ENCODE results near the gene SLC16A3.

SLC16A3 gene

DNA sequence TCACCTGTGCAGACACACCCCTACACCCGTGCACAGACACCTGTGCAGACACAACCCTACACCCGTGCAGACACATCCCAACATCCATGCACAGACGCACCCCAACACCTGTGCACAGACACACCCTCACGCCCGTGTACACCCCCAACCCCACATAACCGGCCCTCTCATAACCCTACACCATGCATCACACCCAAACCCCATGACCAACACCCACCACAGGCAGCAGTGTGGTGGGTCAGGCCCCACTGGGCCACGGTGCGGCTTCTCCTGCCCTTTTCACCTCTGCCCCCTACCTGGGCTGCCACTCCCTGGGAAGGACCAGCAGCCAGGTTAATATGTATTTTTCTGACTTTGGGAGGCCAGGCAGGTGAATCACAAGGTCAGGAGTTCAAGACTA lies 4.2 kb upstream of the SLC16A3 start:
- DNase-seq: no peak

GRCh38 chr17:82225368-82226029 lies 3.3 kb upstream of the SLC16A3 start:
- DNase-seq: no peak

GRCh38 chr17:82226146-82226808 lies 2.6 kb upstream of the SLC16A3 start:
- DNase-seq: no peak

- no peak for DNase-seq
These were observed 1.8 kb upstream of the SLC16A3 start for GRCh38 chr17:82226809-82227628.

DNA sequence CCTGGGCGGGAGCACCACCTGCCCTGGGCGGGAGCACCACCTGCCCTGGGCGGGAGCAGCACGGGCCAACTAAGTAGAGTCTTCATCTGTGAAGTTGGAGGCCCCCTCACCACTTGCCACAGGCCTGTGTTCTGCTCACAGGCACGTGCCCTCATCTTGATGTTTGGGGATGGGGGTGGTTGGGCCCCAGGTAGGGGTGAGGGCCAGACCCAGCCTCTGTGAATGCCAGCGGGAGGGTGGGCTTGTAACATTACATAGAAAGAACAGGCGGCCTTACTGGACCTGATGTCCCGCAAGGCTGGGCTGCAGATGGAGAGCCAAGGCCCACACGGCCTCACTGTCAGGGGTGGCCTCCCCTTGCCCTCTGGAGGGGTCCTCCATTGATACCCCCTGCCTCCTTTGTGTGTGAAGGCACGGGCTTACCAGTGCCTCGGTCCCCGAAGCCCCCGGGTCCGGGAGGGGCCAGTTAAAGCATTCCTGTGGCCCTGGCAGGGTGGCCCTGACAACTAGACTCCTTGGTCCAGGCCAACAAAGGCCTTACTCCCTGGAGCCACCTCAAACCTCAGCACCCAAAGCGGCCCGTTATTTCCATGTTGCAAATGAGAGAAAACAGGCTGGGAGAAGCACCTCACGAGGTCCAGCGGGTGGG lies 1.1 kb upstream of the SLC16A3 start:
- no peak for DNase-seq

- no peak for DNase-seq
These were observed 482 bp upstream of the SLC16A3 start for GRCh38 chr17:82228278-82228841.

DNA sequence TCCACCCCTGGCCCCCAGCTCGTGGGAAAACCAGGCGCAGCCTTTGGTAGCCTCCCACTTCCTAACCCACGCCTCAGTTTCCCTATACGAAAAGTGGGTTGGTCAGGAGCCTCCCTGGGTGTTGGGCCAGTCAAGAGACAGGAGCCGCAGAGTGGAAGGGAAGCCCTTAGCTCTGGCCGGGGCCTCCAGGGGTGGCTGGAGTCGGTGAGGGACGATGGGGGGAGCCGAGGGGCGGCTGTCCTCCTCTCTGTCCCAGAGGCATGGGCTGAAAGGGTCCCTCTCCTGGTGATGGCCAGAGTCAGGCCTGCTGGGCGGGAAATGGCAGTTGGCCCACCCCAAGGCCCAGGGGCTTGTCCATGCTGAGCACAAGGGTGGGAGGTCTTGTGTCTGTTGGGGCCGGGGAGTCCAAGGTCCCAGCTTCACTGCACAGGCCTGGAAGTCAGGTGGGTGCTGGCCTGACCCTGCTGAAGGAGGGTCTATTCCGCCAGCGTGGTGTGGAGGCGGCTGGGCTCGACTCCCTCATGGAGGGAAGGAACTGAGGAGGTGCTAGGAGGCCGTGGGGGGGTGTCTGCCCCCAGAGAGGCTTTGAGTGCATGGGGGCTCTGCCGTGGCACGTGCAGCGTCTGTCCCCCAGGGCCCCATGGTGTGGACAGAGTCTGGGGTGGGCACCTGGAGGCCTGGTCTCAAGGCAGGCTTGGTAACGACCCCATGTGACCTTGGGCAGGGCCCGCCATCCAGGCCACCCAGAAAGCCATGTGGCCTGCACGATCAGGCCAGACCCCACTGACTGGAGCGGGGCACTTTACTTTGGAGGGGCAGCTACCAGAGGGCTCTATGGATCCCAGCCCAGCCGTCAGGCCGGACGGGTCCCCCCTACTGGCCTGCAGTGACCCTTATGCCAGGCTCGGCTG lies 1.1 kb downstream of the SLC16A3 start:
- DNase-seq: no peak

GRCh38 chr17:82230609-82231311 lies 1.9 kb downstream of the SLC16A3 start:
- no peak for DNase-seq

- DNase-seq: no peak
These were observed 2.4 kb downstream of the SLC16A3 start for GRCh38 chr17:82231312-82231561.

GRCh38 chr17:82231562-82232321 lies 2.9 kb downstream of the SLC16A3 start:
- DNase-seq: no peak

DNA sequence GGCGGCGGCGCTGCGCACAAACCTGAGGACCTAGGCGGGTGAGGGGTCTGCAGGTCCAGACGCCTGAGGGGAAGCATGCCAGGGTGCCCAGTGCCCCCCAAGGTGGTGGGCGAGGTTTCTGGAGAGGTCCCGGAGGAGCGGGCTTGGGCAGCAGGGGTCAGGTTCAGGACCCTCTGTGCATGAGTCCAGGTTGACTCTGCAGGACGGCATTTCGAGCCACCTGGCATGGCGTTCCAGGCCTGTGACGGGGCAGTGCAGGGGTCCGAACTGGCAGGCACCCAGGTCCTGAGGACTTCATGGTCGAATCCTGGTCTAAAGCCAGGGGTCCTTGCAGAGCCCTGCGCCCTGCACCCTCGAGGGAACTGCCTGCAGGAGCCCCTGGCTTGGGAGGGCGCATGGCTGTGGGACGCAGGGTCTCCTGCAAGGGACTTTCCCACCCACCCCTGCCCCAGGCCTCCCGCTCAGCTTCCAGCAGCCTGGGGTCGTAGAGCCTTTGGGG lies 3.5 kb downstream of the SLC16A3 start:
- DNase-seq: no peak

DNA sequence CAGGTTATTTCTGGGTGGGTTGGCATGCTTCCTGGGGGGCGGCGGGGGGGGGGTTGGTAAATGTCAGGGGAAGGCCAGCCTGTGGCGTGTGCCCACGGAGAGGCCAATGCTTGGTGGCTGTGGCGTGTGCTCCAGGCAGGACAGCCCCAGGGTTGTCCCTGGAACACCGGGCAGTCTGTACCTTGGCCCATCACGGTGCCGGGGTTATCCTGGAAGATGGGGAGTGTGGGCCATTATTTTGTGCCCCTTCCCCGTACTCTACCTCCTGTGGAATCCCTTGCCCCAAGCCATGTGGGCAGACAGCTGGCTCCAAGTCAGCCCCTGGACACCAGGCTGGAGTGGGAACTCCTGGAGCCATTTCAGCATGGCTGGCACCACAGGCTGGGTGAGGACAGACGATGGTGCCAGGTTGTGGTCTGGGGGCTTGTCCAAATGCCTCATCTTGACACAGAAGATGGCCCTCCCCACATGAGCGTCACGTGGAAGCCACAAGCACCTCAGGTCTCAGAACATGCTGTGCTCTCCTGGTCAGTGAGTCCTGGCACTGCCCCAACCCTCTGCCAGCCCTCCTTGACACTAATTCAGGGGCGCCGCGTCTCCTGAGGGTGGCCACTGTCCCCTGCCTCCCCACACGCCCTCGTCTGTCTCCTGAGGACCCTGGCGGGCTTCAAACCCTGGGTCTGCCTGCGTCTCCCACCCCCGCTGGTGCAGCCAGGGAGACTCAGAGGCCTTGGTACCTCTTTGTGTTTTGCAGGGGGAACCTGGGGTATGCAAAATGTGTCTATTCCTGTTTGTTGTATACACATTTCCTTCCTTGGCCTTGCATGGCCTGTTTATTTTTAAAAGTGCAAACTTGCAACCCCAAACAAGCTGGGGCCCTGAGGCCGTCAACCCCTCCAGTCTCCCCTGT lies 4.3 kb downstream of the SLC16A3 start:
- no peak for DNase-seq

DNA sequence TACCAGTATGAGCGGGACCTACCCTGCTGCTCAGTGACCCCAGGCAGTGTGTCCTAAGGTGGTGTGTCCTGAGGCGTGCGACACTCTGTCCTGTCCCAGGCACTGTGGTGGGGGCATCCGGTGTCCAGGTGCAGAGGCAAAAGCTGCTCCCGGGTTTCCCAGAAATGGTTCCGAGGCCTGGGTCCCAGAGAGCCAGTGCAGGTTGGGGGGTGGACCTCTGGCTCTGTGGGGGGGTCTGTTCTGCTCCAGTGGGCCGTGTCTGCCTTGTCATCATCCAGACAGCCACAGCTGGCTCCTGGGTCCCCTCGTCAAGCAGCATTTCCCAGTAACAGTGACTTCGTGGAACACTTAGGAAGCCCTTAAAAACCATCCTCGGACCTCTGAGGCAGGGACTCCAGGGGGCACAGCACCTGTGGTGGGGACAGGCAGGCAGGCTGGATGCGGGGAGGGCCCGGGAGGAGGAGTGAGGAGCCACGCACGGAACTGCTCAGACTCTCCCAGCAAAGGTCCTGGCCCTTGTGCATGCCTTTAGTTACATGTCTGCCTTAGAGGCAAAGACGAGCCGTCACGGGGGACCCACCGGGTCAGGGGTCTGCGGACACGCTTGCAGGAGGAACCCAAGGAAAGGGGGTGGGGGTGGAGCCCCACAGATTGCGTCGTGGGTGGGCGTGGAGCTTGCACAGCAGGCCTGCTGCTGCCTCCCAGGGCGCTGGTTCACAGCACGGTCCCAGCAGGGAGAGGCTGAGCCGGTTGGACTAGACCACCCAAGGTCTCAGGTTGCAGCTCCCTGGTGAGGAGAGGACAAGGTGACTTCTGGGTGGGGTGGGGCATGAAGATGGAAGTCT lies 5.6 kb downstream of the SLC16A3 start:
- no peak for DNase-seq

GRCh38 chr17:82235056-82235774 lies 6.4 kb downstream of the SLC16A3 start:
- no peak for DNase-seq

- DNase-seq: no peak
These were observed 6.9 kb downstream of the SLC16A3 start for GRCh38 chr17:82235775-82236141.

DNA sequence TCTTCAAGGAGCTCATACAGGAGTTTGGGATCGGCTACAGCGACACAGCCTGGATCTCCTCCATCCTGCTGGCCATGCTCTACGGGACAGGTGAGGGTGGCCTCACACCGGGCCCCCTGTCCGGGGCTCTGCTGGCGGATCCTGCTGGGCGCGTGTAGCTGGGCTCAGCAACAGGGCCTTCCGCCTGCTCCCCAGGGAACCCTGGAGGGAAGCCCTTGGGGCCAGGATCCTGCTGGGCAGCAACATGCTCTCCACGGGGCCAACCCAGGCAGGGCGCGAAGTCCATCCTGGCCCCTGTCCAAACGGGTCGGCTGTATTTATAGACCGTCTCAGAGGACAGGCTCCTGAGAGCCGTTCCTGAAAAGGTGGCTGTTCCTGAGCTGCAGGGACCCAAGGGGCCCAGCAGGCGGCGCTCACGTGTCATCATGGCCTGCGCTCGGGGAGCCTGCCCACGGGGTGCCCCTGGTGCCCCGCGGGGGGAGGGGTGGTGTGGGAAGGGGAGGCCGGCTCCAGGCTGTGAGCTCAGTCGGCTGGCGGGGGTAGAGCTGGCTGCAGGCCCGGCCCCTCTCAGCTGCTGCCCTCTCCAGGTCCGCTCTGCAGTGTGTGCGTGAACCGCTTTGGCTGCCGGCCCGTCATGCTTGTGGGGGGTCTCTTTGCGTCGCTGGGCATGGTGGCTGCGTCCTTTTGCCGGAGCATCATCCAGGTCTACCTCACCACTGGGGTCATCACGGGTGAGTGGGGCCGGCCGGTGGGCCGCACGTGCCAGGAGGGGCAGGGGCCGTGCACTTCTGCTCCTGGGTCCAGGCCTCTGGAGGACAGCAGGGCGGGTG lies 7.5 kb downstream of the SLC16A3 start:
- DNase-seq: peak; percentile 63

Data from activated T-cell treated with anti-CD3 and anti-CD28 coated beads for 4 hours (primary cell).